Measurements from ENCODE around the gene GSTA4.

Gene GSTA4

DNA sequence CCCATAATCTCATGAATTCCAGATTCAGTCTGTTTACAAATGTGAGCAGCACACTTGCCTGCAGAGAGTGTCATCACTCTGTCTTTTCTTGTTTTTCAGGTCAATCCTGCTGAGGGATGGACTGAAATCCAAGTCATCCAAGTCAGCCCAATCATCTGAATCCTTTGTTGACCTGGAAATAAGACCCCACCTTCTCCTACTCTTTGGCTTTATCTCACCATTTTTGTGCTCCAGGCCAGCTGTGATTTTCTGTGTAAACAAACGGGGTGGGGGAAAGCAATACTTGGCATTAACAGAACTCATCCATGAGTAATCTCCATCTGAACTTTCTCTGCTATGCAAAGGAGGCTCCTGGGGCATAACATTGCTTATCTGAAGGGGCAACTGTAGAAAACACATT lies 16.9 kb upstream of the GSTA4 start:
- H2AFZ ChIP-seq (ENCODE audit: low read depth, low read length, severe bottlenecking), result no peak overlapping the region
- no peak overlapping the region for H3K27ac ChIP-seq (ENCODE audit: low read depth, low read length)
- H3K4me2 ChIP-seq (ENCODE audit: low read depth, low read length, poor library complexity, severe bottlenecking), result no peak overlapping the region
- H3K9ac ChIP-seq (ENCODE audit: low read length), result no peak overlapping the region
- H3K9me3 ChIP-seq (ENCODE audit: insufficient read depth, low read length), result no peaks in the 10 kb centered on the region
- no peak overlapping the region for H3K4me3 ChIP-seq (ENCODE audit: insufficient read depth, low read length, poor library complexity, severe bottlenecking)
- H3K36me3 ChIP-seq (ENCODE audit: low read length), result no peaks in the 10 kb centered on the region
- no peaks in the 10 kb centered on the region for H4K20me1 ChIP-seq (ENCODE audit: low read depth, low read length)
- no peak for TF ChIP-seq EZH2phosphoT487 (conservative IDR thresholded peaks at IDR 0.05; ENCODE audit: low read length)
- TF ChIP-seq, protein P1, sequence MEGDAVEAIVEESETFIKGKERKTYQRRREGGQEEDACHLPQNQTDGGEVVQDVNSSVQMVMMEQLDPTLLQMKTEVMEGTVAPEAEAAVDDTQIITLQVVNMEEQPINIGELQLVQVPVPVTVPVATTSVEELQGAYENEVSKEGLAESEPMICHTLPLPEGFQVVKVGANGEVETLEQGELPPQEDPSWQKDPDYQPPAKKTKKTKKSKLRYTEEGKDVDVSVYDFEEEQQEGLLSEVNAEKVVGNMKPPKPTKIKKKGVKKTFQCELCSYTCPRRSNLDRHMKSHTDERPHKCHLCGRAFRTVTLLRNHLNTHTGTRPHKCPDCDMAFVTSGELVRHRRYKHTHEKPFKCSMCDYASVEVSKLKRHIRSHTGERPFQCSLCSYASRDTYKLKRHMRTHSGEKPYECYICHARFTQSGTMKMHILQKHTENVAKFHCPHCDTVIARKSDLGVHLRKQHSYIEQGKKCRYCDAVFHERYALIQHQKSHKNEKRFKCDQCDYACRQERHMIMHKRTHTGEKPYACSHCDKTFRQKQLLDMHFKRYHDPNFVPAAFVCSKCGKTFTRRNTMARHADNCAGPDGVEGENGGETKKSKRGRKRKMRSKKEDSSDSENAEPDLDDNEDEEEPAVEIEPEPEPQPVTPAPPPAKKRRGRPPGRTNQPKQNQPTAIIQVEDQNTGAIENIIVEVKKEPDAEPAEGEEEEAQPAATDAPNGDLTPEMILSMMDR (IDR thresholded peaks at IDR 0.05; ENCODE audit: insufficient read depth, low read length, poor library complexity, severe bottlenecking), result no peak
- H3K9me2 ChIP-seq (replicated peaks; ENCODE audit: insufficient read depth, low read length), result no peaks in the 10 kb centered on the region
- no peaks in the 10 kb centered on the region for H3K27me3 ChIP-seq (ENCODE audit: low read length)
- no peaks in the 10 kb centered on the region for H3K79me2 ChIP-seq (ENCODE audit: insufficient read depth, low read length)
- H3F3A ChIP-seq (ENCODE audit: insufficient read depth), result no peaks in the 10 kb centered on the region

DNA sequence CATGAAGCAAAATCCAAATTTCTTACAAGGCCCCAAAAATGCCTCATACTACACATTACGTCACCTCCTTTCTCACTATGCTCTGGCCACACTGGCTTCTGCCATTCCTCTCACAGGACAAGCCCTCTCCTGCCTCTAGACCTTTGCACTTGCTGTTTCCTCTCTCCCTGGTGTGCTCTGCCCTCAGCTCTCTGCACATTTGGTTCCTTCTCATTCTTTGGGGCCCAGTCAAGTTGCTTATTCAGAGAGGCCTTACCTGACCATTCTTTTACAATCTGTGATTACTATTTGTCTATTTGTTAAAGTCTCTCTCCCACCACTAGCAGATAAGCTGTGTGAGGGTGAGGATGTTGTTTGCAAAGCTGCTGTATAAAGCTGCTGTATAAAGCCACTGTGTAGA lies 15.4 kb upstream of the GSTA4 start:
- Histone ChIP-seq H3K27me3 (ENCODE audit: low read length) (no peaks in the 10 kb centered on the region), H3F3A (ENCODE audit: insufficient read depth) (no peaks in the 10 kb centered on the region), H3K9ac (ENCODE audit: low read length) (no peak overlapping the region), H3K36me3 (ENCODE audit: low read length) (no peaks in the 10 kb centered on the region), H3K27ac (ENCODE audit: low read depth, low read length) (no peak overlapping the region), H3K4me3 (ENCODE audit: insufficient read depth, low read length, poor library complexity, severe bottlenecking) (no peak overlapping the region), H3K79me2 (ENCODE audit: insufficient read depth, low read length) (no peaks in the 10 kb centered on the region), H3K4me2 (ENCODE audit: low read depth, low read length, poor library complexity, severe bottlenecking) (no peak overlapping the region), H3K9me3 (ENCODE audit: insufficient read depth, low read length) (no peaks in the 10 kb centered on the region), H4K20me1 (ENCODE audit: low read depth, low read length) (no peaks in the 10 kb centered on the region), H3K9me2 (replicated peaks; ENCODE audit: insufficient read depth, low read length) (no peaks in the 10 kb centered on the region), H2AFZ (ENCODE audit: low read depth, low read length, severe bottlenecking) (no peak overlapping the region)
- TF ChIP-seq, protein P1 (IDR thresholded peaks at IDR 0.05; ENCODE audit: insufficient read depth, low read length, poor library complexity, severe bottlenecking), result no peak
- TF ChIP-seq EZH2phosphoT487 (conservative IDR thresholded peaks at IDR 0.05; ENCODE audit: low read length), result no peak

DNA sequence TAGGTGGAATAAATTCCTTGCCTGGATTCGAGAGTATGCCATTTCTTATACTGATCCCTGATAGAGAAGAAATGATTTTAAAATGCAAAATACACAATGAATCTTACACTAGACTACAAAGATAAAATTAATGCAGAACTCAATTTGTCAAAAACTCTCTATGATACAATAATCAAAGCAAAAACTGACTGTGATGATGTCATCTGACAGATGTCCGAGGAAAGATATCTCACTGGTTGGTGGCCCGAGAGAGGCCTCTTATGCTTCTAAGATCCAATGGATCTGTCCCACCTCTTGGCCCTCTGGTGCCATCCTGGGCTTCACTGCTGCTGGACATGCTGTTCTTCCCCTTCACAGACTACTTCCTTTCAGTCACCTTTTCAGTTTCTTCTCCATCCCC lies 14.4 kb upstream of the GSTA4 start:
- no peak overlapping the region for H2AFZ ChIP-seq (ENCODE audit: low read depth, low read length, severe bottlenecking)
- H3K4me2 ChIP-seq (ENCODE audit: low read depth, low read length, poor library complexity, severe bottlenecking), result no peak overlapping the region
- no peak overlapping the region for H3K9ac ChIP-seq (ENCODE audit: low read length)
- H4K20me1 ChIP-seq (ENCODE audit: low read depth, low read length), result no peaks in the 10 kb centered on the region
- no peaks in the 10 kb centered on the region for H3K27me3 ChIP-seq (ENCODE audit: low read length)
- H3F3A ChIP-seq (ENCODE audit: insufficient read depth), result no peaks in the 10 kb centered on the region
- no peaks in the 10 kb centered on the region for H3K36me3 ChIP-seq (ENCODE audit: low read length)
- TF ChIP-seq EZH2phosphoT487 (conservative IDR thresholded peaks at IDR 0.05; ENCODE audit: low read length), result no peak
- TF ChIP-seq, protein P1 (IDR thresholded peaks at IDR 0.05; ENCODE audit: insufficient read depth, low read length, poor library complexity, severe bottlenecking), result no peak
- no peaks in the 10 kb centered on the region for H3K9me3 ChIP-seq (ENCODE audit: insufficient read depth, low read length)
- no peaks in the 10 kb centered on the region for H3K9me2 ChIP-seq (replicated peaks; ENCODE audit: insufficient read depth, low read length)
- no peak overlapping the region for H3K27ac ChIP-seq (ENCODE audit: low read depth, low read length)
- H3K4me3 ChIP-seq (ENCODE audit: insufficient read depth, low read length, poor library complexity, severe bottlenecking), result no peak overlapping the region
- H3K79me2 ChIP-seq (ENCODE audit: insufficient read depth, low read length), result no peaks in the 10 kb centered on the region
